GM12864 (cell line): ENCODE results near the gene STAT5B.

Experiments
- DNase-seq: peaks from one replicate; pipeline ENCODE4 v3.0.0-alpha.2; 2011; ENCODE audit warnings: low read depth
- H3K4me3 ChIP-seq: 2 replicates; pipeline ENCODE4 v1.5.1; 2011; ENCODE audit warnings: mild to moderate bottlenecking, low read depth, low read length, control low read depth
- CTCF ChIP-seq: IDR thresholded peaks from 2 replicates; pipeline ENCODE4 v1.5.1; 2011; ENCODE audit warnings: low read depth, mild to moderate bottlenecking, moderate library complexity, low read length, control low read depth, inconsistent platforms; ENCODE audit errors: missing control alignments

Gene STAT5B

GRCh38 chr17:42283241-42284023, 7.2 kb upstream of the STAT5B start:
- no peak overlapping the region for H3K4me3 ChIP-seq
- no peak for TF ChIP-seq CTCF
- no peak for DNase-seq

GRCh38 chr17:42282478-42283080, 6.4 kb upstream of the STAT5B start:
- H3K4me3 ChIP-seq = no peak overlapping the region
- no peak for DNase-seq
- no peak for TF ChIP-seq CTCF

GRCh38 chr17:42281571-42282096, 5.4 kb upstream of the STAT5B start:
- no peak overlapping the region for H3K4me3 ChIP-seq
- no peak for DNase-seq
- no peak for TF ChIP-seq CTCF

GRCh38 chr17:42279776-42280630, 3.8 kb upstream of the STAT5B start:
- DNase-seq = no peak
- no peak overlapping the region for H3K4me3 ChIP-seq
- no peak for TF ChIP-seq CTCF

- no peak overlapping the region for H3K4me3 ChIP-seq
- DNase-seq = no peak
- TF ChIP-seq CTCF = no peak
Observed at GRCh38 chr17:42277342-42277712, 1.1 kb upstream of the STAT5B start.

GRCh38 chr17:42276609-42277341, 584 bp upstream of the STAT5B start:
- TF ChIP-seq CTCF = no peak
- peak overlapping the region; percentile 78 for H3K4me3 ChIP-seq
- no peak for DNase-seq
